ENCODE measurements around the gene CTSF.

The CTSF gene

DNA sequence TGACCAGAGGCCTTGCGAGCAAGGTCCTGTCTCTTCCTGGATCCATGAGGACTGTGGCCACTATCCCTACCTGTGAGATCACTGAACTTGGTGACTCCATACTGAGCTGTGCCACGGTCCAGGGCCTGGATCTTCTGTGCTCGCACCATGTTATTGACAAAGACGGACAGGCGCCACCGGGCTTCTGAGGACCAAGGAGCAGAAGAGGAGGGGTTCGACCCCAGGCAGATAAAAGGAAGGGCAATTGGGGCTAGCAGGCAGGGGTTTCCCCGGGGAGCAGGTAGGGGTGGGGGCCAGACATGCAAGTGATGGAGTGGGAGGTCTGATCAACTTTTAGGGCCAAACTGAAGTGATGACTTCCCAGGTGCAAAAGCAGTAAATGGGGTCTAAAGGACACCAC is 2.2 kb downstream of the CTSF start:
- no peaks in the 10 kb centered on the region for H3K36me3 ChIP-seq (ENCODE audit: control insufficient read depth, insufficient read depth, low read length)
- no peaks in the 10 kb centered on the region for H3K4me1 ChIP-seq (ENCODE audit: control insufficient read depth, insufficient read depth, low read length, poor library complexity, severe bottlenecking)
- no peaks in the 10 kb centered on the region for H3K9me3 ChIP-seq (ENCODE audit: control insufficient read depth, low read length)
- no peak overlapping the region for H3K27ac ChIP-seq (ENCODE audit: low read depth, low read length, severe bottlenecking)
- no peak overlapping the region for H3K4me3 ChIP-seq (ENCODE audit: extremely low read depth, insufficient read depth, low read length, poor library complexity, severe bottlenecking)
- 94 to 97% methylated on average over 7 to 8 of the region's 8 CpGs for WGBS, 2 experiments (ENCODE audit: insufficient coverage in 2 of 2)

- Histone ChIP-seq H3K4me3 (ENCODE audit: extremely low read depth, insufficient read depth, low read length, poor library complexity, severe bottlenecking) (no peak overlapping the region), H3K27ac (ENCODE audit: low read depth, low read length, severe bottlenecking) (no peak overlapping the region), H3K9me3 (ENCODE audit: control insufficient read depth, low read length) (no peaks in the 10 kb centered on the region), H3K36me3 (ENCODE audit: control insufficient read depth, insufficient read depth, low read length) (no peaks in the 10 kb centered on the region), H3K4me1 (ENCODE audit: control insufficient read depth, insufficient read depth, low read length, poor library complexity, severe bottlenecking) (no peaks in the 10 kb centered on the region)
- 92 to 100% methylated on average over 2 to 3 of the region's 5 CpGs for WGBS, 2 experiments (ENCODE audit: insufficient coverage in 2 of 2)
These were observed 3.4 kb downstream of the CTSF start for GRCh38 chr11:66564984-66565383.

DNA sequence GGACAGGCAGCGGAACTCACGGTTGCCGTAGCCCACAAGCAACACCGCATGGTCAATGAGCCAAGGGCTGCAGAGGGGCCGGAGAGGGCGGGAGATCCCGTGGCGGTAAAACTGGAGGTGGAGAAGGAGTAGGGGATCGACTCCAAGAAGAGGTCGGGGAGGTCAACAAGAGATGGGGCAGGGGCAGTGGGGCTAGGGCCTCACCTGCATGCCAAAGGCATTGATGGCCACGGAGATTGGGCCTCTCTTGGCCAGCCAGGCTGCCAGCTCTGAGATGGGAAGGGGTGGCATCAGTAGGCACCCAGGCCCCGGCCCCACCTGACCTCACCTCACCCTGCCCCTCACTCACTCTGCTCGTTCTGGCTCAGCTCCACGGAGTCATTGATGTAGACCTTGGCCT is 3.9 kb downstream of the CTSF start:
- H3K4me3 ChIP-seq (ENCODE audit: extremely low read depth, insufficient read depth, low read length, poor library complexity, severe bottlenecking): no peak overlapping the region
- no peak overlapping the region for H3K27ac ChIP-seq (ENCODE audit: low read depth, low read length, severe bottlenecking)
- no peaks in the 10 kb centered on the region for H3K36me3 ChIP-seq (ENCODE audit: control insufficient read depth, insufficient read depth, low read length)
- no peaks in the 10 kb centered on the region for H3K4me1 ChIP-seq (ENCODE audit: control insufficient read depth, insufficient read depth, low read length, poor library complexity, severe bottlenecking)
- no peaks in the 10 kb centered on the region for H3K9me3 ChIP-seq (ENCODE audit: control insufficient read depth, low read length)
- WGBS, 2 experiments (ENCODE audit: insufficient coverage in 2 of 2): 91 to 93% methylated on average over 11 to 14 of the region's 14 CpGs

- Histone ChIP-seq H3K27ac (ENCODE audit: low read depth, low read length, severe bottlenecking) (no peak overlapping the region), H3K36me3 (ENCODE audit: control insufficient read depth, insufficient read depth, low read length) (no peaks in the 10 kb centered on the region), H3K9me3 (ENCODE audit: control insufficient read depth, low read length) (no peaks in the 10 kb centered on the region), H3K4me3 (ENCODE audit: extremely low read depth, insufficient read depth, low read length, poor library complexity, severe bottlenecking) (no peak overlapping the region), H3K4me1 (ENCODE audit: control insufficient read depth, insufficient read depth, low read length, poor library complexity, severe bottlenecking) (no peaks in the 10 kb centered on the region)
- 87 to 89% methylated on average over 6 to 8 of the region's 10 CpGs for WGBS, 2 experiments (ENCODE audit: insufficient coverage in 2 of 2)
These were observed 4.6 kb downstream of the CTSF start for GRCh38 chr11:66563832-66564231.

DNA sequence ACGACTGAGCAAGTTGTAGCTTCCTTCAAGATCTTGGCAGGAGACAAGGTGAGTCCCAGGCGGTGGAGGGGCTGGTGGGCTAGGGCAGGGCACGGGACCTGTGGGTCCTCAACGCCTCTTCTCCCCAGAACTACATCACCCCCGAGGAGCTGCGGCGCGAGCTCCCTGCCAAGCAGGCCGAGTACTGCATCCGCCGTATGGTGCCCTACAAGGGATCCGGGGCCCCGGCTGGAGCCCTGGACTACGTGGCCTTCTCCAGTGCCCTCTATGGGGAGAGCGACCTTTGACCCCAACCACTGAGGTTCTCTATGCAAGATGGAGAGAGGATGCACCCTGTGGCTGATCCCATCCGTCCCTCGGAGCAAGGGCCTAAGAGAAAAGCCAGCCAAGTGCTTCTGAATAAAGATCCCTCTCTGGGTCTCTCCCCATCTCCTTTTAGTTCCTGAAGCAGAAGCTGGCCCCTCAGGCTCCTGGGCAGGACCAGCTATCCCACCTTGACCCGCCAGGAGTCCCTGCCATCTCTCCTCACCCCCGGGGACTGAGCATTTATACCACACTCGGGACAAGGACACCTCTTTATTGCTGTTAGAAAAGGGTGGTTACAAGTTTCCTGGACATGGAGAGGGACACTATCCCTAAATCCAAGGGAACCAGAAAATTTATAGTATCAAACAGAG is 5.4 kb downstream of the CTSF start:
- WGBS, 2 experiments (ENCODE audit: insufficient coverage in 2 of 2): 94 to 95% methylated on average over 17 of the region's 20 CpGs
- no peaks in the 10 kb centered on the region for H3K4me1 ChIP-seq (ENCODE audit: control insufficient read depth, insufficient read depth, low read length, poor library complexity, severe bottlenecking)

GRCh38 chr11:66562275-66562674 is 6.1 kb downstream of the CTSF start:
- Histone ChIP-seq H3K4me1 (ENCODE audit: control insufficient read depth, insufficient read depth, low read length, poor library complexity, severe bottlenecking) (no peaks in the 10 kb centered on the region), H3K36me3 (ENCODE audit: control insufficient read depth, insufficient read depth, low read length) (no peaks in the 10 kb centered on the region), H3K27ac (ENCODE audit: low read depth, low read length, severe bottlenecking) (no peak overlapping the region), H3K4me3 (ENCODE audit: extremely low read depth, insufficient read depth, low read length, poor library complexity, severe bottlenecking) (no peak overlapping the region), H3K9me3 (ENCODE audit: control insufficient read depth, low read length) (no peaks in the 10 kb centered on the region)
- 79 to 95% methylated on average over 2 of the region's 2 CpGs for WGBS, 2 experiments (ENCODE audit: insufficient coverage in 2 of 2)

More for the DNA sequence above, 5.4 kb downstream of the CTSF start:
- H3K4me3 ChIP-seq (ENCODE audit: extremely low read depth, insufficient read depth, low read length, poor library complexity, severe bottlenecking): no peak overlapping the region
- no peak overlapping the region for H3K27ac ChIP-seq (ENCODE audit: low read depth, low read length, severe bottlenecking)
- no peaks in the 10 kb centered on the region for H3K9me3 ChIP-seq (ENCODE audit: control insufficient read depth, low read length)
- no peaks in the 10 kb centered on the region for H3K36me3 ChIP-seq (ENCODE audit: control insufficient read depth, insufficient read depth, low read length)

DNA sequence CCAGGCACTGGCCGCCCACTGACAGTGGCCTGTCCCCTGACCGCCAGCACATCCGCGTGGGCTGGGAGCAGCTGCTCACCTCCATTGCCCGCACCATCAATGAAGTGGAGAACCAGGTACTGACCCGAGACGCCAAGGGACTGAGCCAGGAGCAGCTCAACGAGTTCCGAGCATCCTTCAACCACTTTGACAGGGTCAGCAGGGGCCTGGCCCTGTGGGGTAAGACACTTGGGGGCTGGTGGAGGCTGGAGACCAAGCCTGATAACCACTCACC is 6.5 kb downstream of the CTSF start:
- H3K4me3 ChIP-seq (ENCODE audit: extremely low read depth, insufficient read depth, low read length, poor library complexity, severe bottlenecking): no peak overlapping the region
- no peak overlapping the region for H3K27ac ChIP-seq (ENCODE audit: low read depth, low read length, severe bottlenecking)
- WGBS, 2 experiments (ENCODE audit: insufficient coverage in 2 of 2): 96 to 99% methylated on average over 9 of the region's 9 CpGs
- H3K4me1 ChIP-seq (ENCODE audit: control insufficient read depth, insufficient read depth, low read length, poor library complexity, severe bottlenecking): no peaks in the 10 kb centered on the region
- H3K9me3 ChIP-seq (ENCODE audit: control insufficient read depth, low read length): no peaks in the 10 kb centered on the region
- no peaks in the 10 kb centered on the region for H3K36me3 ChIP-seq (ENCODE audit: control insufficient read depth, insufficient read depth, low read length)

- Histone ChIP-seq H3K4me3 (ENCODE audit: extremely low read depth, insufficient read depth, low read length, poor library complexity, severe bottlenecking) (no peak overlapping the region), H3K27ac (ENCODE audit: low read depth, low read length, severe bottlenecking) (no peak overlapping the region), H3K9me3 (ENCODE audit: control insufficient read depth, low read length) (no peaks in the 10 kb centered on the region), H3K4me1 (ENCODE audit: control insufficient read depth, insufficient read depth, low read length, poor library complexity, severe bottlenecking) (no peaks in the 10 kb centered on the region), H3K36me3 (ENCODE audit: control insufficient read depth, insufficient read depth, low read length) (no peaks in the 10 kb centered on the region)
- 91 to 94% methylated on average over 6 to 12 of the region's 14 CpGs for WGBS, 2 experiments (ENCODE audit: insufficient coverage in 2 of 2)
These were observed 7.0 kb downstream of the CTSF start for GRCh38 chr11:66561178-66561974.

- Histone ChIP-seq H3K9me3 (ENCODE audit: control insufficient read depth, low read length) (no peaks in the 10 kb centered on the region), H3K36me3 (ENCODE audit: control insufficient read depth, insufficient read depth, low read length) (no peaks in the 10 kb centered on the region), H3K4me1 (ENCODE audit: control insufficient read depth, insufficient read depth, low read length, poor library complexity, severe bottlenecking) (no peaks in the 10 kb centered on the region), H3K4me3 (ENCODE audit: extremely low read depth, insufficient read depth, low read length, poor library complexity, severe bottlenecking) (no peak overlapping the region), H3K27ac (ENCODE audit: low read depth, low read length, severe bottlenecking) (no peak overlapping the region)
- 89 to 91% methylated on average over 19 to 24 of the region's 27 CpGs for WGBS, 2 experiments (ENCODE audit: insufficient coverage in 2 of 2)
These were observed 8.3 kb downstream of the CTSF start for GRCh38 chr11:66559866-66560676.

GRCh38 chr11:66559142-66559865 is 9.1 kb downstream of the CTSF start:
- no peak overlapping the region for H3K4me3 ChIP-seq (ENCODE audit: extremely low read depth, insufficient read depth, low read length, poor library complexity, severe bottlenecking)
- H3K36me3 ChIP-seq (ENCODE audit: control insufficient read depth, insufficient read depth, low read length): no peaks in the 10 kb centered on the region
- H3K9me3 ChIP-seq (ENCODE audit: control insufficient read depth, low read length): no peaks in the 10 kb centered on the region
- no peaks in the 10 kb centered on the region for H3K4me1 ChIP-seq (ENCODE audit: control insufficient read depth, insufficient read depth, low read length, poor library complexity, severe bottlenecking)
- H3K27ac ChIP-seq (ENCODE audit: low read depth, low read length, severe bottlenecking): no peak overlapping the region
- WGBS, 2 experiments (ENCODE audit: insufficient coverage in 2 of 2): 94 to 95% methylated on average over 34 to 43 of the region's 50 CpGs

Data from mesodermal cell (in vitro differentiated cells).